GM12874 (cell line): Measurements from ENCODE around the gene GPBP1.

Experiments used
- TF ChIP-seq, protein P1 (sequence below): IDR thresholded peaks from 2 replicates; pipeline ENCODE4 v1.5.1; 2011; ENCODE audit warnings: low read depth, mild to moderate bottlenecking, control low read depth, low read length, moderate library complexity; ENCODE audit not compliant: insufficient read depth

GPBP1 gene

DNA sequence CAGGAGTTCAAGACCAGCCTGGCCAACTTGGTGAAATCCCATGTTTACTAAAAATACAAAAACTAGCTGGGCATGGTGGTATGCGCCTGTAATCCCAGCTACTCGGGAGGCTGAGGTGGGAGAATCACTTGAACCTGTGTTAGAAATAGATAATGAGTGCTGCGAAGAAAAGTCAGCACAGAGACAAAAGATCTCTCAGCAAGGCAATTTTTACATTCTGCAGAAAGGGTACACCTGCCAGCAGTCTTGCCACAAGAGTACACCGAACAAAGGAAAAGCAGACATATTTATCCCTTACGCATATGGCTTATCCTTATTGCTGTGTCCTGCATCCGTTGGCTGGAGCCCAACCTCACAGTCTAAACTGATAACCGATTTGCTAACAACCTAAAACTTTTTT, 16.2 kb upstream of the GPBP1 start:
- TF ChIP-seq, protein P1, sequence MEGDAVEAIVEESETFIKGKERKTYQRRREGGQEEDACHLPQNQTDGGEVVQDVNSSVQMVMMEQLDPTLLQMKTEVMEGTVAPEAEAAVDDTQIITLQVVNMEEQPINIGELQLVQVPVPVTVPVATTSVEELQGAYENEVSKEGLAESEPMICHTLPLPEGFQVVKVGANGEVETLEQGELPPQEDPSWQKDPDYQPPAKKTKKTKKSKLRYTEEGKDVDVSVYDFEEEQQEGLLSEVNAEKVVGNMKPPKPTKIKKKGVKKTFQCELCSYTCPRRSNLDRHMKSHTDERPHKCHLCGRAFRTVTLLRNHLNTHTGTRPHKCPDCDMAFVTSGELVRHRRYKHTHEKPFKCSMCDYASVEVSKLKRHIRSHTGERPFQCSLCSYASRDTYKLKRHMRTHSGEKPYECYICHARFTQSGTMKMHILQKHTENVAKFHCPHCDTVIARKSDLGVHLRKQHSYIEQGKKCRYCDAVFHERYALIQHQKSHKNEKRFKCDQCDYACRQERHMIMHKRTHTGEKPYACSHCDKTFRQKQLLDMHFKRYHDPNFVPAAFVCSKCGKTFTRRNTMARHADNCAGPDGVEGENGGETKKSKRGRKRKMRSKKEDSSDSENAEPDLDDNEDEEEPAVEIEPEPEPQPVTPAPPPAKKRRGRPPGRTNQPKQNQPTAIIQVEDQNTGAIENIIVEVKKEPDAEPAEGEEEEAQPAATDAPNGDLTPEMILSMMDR = no peak

DNA sequence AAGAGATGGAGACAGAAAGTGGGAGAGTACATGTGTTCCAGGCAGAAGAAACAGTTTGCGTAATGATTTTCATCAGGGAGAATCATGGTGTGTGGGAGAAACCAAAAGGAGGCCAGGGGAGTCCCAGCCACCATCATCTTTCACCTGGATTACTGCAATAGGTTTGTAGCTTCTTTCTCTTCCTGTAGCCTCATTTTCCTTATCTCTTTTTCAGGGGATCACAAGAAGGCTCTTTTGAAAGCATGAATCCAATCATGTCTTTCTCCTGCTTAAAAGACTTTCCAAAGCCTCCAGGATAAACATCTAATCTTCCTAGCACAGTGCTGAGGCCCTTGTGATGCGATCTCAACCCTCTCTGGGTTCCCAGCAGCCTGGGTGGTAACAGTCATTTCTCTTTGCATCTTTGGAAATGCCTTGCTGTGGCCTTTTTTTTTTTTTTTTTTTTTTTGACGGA, 10.3 kb upstream of the GPBP1 start:
- TF ChIP-seq, protein P1 = no peak

DNA sequence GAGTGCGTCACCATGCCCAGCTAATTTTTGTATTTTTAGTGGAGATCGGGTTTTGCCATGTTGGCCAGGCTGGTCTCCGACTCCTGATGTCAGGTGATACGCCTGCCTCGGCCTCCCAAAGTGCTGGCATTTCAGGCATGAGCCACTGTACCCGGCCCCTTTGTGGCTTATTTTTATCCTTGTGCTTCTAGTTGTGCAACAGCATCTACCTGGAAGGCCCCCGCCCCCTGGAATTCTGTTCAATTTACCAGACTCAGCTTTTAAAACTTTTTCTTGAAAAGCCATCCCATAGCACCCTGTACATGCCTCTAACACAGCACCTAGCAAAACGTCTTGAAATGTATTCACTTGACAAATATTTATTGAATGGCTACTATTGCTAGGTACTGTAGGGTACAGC, 9.7 kb upstream of the GPBP1 start:
- TF ChIP-seq, protein P1 = no peak

DNA sequence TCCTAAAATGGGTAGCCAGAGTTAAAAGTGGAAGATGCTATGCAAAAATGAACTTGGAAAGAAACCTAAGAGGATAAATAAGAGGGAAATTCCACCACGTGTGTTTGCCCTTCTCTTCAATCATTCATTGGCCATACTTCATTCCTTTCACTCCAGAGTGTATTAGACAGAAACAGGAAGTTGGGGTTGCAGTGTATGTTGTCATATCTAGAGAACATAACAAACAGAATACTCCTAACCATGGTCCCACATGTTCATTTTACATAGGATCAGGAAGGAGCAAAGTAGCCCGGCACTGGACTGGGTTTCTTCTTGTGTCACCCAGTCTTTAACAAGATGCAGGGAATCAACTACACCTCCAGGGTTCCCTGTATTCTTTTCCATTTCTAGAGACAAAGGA, 7.6 kb upstream of the GPBP1 start:
- TF ChIP-seq, protein P1 = no peak

DNA sequence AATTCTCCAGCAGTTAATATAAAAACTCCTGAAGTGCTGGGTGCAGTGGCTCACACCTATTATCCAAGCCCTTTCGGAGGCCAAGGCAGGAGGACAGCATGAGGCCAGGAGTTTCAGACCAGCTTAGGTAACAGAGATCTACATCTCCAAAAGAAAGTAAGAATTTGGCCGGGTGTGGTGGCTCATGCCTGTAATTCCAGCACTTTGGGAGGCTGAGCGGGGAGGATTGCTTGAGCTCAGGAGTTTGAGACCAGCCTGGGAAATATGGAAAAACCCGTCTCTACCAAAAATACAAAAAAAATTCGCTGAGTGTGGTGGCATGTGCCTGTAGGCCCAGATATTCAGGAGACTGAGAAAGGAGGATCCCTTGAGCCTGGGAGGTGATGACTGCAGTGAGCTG, 6.7 kb upstream of the GPBP1 start:
- TF ChIP-seq, protein P1 = no peak

DNA sequence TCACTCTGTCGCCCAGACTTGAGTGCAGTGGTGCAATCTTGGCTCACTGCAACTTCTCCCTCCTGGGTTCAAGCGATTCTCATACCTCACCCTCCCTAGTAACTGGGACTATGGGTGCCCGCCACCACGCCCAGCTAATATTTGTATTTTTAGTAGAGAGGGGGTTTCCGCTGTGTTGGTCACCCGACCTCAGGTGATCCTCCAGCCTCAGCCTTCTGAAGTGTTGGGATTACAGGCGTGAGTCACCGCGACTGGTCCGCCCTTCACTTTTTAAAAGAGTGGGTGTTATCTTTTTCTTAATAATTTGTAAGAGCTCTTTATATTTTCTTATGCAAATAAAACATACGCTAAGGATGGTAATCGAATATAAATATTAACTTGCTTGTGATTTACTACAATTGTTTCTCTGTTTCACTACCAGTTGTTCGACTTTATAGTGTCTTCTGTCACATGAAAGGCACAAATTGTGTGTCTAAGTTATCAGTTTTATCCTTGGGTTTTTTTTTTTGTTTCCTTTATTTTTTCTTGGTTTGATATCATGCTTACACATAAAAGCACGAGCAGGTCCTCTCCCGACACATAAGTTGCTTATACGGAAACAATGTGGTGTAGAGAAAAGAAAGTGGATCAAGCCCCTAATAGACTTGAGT, 1.9 kb upstream of the GPBP1 start:
- TF ChIP-seq, protein P1 = no peak

DNA sequence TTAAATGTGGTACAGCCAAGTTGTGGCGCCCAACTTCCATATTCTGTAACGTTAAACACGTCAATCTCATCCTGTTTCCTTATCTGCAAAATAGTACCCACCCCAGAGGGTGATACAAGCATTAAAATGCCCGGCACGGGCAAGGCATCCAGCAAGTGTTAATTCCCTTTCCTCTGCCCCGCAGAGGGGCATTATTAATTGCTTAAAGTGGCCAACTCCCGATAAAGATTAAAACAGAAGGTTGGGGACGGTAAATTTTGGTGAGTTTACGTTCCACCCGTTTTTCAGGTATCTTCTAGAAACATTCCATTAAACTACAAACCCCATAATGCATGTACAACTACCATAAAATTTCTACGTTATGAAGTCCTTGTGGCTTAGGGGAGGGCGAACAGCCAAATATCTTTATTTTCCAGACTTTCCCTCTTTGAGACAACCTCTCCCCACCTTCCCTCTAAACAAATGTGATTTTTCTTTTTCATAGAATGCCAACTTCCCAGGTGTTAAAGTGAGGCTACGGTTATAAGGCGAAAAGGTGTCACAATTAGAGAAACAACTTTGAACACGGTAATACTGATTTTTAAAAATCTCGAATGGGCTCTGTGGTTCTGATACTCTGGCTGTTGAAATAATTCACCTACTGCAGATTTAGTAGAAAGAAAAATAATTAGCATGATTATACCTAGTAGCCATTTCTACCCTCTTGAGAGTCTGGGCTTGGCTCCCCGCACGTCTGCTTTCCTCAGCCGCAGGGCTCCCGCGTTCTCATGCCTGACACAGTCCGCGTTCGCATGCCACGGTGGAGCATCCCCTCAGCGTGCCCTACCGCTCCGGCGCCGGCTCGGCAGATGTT, 1.2 kb upstream of the GPBP1 start:
- TF ChIP-seq, protein P1 = no peak
